ENCODE results near the gene ACTR6.
A peak's percentile ranks its signal among the peaks of the same experiment; 100 is the strongest.

The ACTR6 gene

GRCh38 chr12:100200463-100201181, at the start of gene ACTR6:
TSS of gene ACTR6 (plus strand) at chr12:100200815. CDS start at chr12:100200852, 37 bp downstream.
- peak within 1 kb of the TSS; percentile 89 for H3K4me3 ChIP-seq (ENCODE audit: insufficient read length, low read depth)
- peaks cover 18% of the 10 kb centered on the region for H3K27me3 ChIP-seq (ENCODE audit: insufficient read depth, insufficient read length)
- no peaks in the 10 kb centered on the region for H3K9me3 ChIP-seq (ENCODE audit: insufficient read depth, low read length)
- no peaks in the 10 kb centered on the region for H3K4me1 ChIP-seq (ENCODE audit: insufficient read depth, insufficient read length)
- TF ChIP-seq ZNF274 (IDR thresholded peaks at IDR 0.05; ENCODE audit: low read depth, low read length) (no peak), YY1 (IDR thresholded peaks at IDR 0.05; ENCODE audit: insufficient read depth, insufficient read length) (no peak), SUZ12 (IDR thresholded peaks at IDR 0.05; ENCODE audit: extremely low read depth, insufficient read depth, insufficient read length) (no peak)
- peaks cover 3% of the 10 kb centered on the region for H3K36me3 ChIP-seq (ENCODE audit: insufficient read depth, insufficient read length, low read length)
- peak within 1 kb of the TSS; percentile 87 for H3K9ac ChIP-seq (ENCODE audit: insufficient read length, low read depth)
- DNase-seq (ENCODE audit: low read depth, low spot score) = peak; percentile 94

GRCh38 chr12:100151769-100152168, 48.8 kb upstream of the ACTR6 start:
- H3K9me3 ChIP-seq (ENCODE audit: insufficient read depth, low read length) = no peaks in the 10 kb centered on the region
- TF ChIP-seq ZNF274 (IDR thresholded peaks at IDR 0.05; ENCODE audit: low read depth, low read length) (no peak), SUZ12 (IDR thresholded peaks at IDR 0.05; ENCODE audit: extremely low read depth, insufficient read depth, insufficient read length) (no peak), YY1 (IDR thresholded peaks at IDR 0.05; ENCODE audit: insufficient read depth, insufficient read length) (no peak)
- no peak for DNase-seq (ENCODE audit: low read depth, low spot score)
- H3K4me3 ChIP-seq (ENCODE audit: insufficient read length, low read depth) = no peak overlapping the region
- H3K27me3 ChIP-seq (ENCODE audit: insufficient read depth, insufficient read length) = no peaks in the 10 kb centered on the region
- no peak overlapping the region for H3K9ac ChIP-seq (ENCODE audit: insufficient read length, low read depth)
- H3K4me1 ChIP-seq (ENCODE audit: insufficient read depth, insufficient read length) = peaks cover 18% of the 10 kb centered on the region
- H3K36me3 ChIP-seq (ENCODE audit: insufficient read depth, insufficient read length, low read length) = no peaks in the 10 kb centered on the region

DNA sequence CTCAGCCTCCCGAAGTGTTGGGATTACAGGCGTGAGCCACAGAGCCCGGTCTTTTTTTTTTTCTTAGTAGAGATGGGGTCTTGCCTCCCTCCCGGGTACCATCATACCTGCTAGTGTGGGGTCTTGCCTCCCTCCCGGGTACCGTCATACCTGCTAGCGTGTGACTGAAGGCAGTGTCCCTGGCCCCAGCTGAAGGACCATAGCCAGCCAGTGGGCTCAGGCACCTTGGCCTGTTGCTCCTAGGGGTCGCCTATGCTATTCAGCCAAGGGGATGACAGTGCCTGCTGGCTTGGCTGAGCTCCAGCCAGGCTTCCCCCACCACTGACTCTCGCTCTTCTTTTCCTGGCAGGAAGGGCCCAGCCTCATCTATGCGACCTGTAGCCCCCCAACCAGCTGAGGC, 47.5 kb upstream of the ACTR6 start:
- no peak for DNase-seq (ENCODE audit: low read depth, low spot score)
- no peaks in the 10 kb centered on the region for H3K36me3 ChIP-seq (ENCODE audit: insufficient read depth, insufficient read length, low read length)
- TF ChIP-seq SUZ12 (IDR thresholded peaks at IDR 0.05; ENCODE audit: extremely low read depth, insufficient read depth, insufficient read length) (no peak), YY1 (IDR thresholded peaks at IDR 0.05; ENCODE audit: insufficient read depth, insufficient read length) (no peak), ZNF274 (IDR thresholded peaks at IDR 0.05; ENCODE audit: low read depth, low read length) (no peak)
- no peak overlapping the region for H3K9ac ChIP-seq (ENCODE audit: insufficient read length, low read depth)
- H3K27me3 ChIP-seq (ENCODE audit: insufficient read depth, insufficient read length) = no peaks in the 10 kb centered on the region
- no peak overlapping the region for H3K4me3 ChIP-seq (ENCODE audit: insufficient read length, low read depth)
- no peaks in the 10 kb centered on the region for H3K9me3 ChIP-seq (ENCODE audit: insufficient read depth, low read length)
- H3K4me1 ChIP-seq (ENCODE audit: insufficient read depth, insufficient read length) = peaks cover 19% of the 10 kb centered on the region

DNA sequence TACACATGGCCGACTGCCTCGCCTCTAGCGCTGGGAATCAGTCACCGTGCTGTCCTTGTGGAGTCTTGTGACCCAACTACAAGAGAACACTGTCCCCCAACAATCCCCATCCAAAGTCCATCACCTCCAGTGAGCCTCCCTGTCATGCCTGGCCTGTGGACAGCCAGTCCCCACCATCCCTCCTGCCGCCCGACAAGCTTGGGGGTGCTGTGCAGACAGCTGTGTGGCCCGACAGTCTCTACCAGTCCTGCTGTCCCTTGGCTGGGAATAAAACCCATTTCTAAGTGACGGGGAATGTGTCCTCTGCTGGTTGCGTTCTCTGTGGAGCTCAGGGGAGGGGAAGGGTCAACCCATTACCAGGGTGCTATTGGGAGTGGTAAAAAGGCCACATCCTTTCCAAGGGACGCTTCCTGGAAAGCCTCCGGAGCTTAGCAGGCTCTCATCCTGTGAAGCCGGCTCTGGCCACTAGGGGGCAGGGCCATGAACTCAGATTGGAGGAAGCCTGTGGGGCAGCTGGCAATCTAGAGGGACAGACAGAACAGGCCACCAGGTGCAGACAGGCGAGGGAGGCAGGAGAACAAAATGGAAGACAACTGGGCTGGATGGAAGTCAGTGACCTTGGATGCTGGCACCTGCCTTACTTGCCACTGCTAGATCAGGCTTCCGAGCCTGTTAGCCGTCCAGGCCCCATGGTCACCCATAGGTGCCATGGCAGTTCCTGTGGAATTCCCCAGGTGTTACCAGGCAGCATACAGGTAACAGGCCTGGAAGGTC, 46.0 kb upstream of the ACTR6 start:
- Histone ChIP-seq H3K4me1 (ENCODE audit: insufficient read depth, insufficient read length) (peaks cover 19% of the 10 kb centered on the region), H3K36me3 (ENCODE audit: insufficient read depth, insufficient read length, low read length) (no peaks in the 10 kb centered on the region), H3K27me3 (ENCODE audit: insufficient read depth, insufficient read length) (no peaks in the 10 kb centered on the region), H3K9ac (ENCODE audit: insufficient read length, low read depth) (no peak overlapping the region), H3K9me3 (ENCODE audit: insufficient read depth, low read length) (peaks cover 8% of the 10 kb centered on the region; the same call in 1 of the 2 replicates), H3K4me3 (ENCODE audit: insufficient read length, low read depth) (no peak overlapping the region)
- DNase-seq (ENCODE audit: low read depth, low spot score) = peak; percentile 74
- TF ChIP-seq SUZ12 (IDR thresholded peaks at IDR 0.05; ENCODE audit: extremely low read depth, insufficient read depth, insufficient read length) = no peak
- no peak for TF ChIP-seq YY1 (IDR thresholded peaks at IDR 0.05; ENCODE audit: insufficient read depth, insufficient read length)
- TF ChIP-seq ZNF274 (IDR thresholded peaks at IDR 0.05; ENCODE audit: low read depth, low read length) = no peak

DNA sequence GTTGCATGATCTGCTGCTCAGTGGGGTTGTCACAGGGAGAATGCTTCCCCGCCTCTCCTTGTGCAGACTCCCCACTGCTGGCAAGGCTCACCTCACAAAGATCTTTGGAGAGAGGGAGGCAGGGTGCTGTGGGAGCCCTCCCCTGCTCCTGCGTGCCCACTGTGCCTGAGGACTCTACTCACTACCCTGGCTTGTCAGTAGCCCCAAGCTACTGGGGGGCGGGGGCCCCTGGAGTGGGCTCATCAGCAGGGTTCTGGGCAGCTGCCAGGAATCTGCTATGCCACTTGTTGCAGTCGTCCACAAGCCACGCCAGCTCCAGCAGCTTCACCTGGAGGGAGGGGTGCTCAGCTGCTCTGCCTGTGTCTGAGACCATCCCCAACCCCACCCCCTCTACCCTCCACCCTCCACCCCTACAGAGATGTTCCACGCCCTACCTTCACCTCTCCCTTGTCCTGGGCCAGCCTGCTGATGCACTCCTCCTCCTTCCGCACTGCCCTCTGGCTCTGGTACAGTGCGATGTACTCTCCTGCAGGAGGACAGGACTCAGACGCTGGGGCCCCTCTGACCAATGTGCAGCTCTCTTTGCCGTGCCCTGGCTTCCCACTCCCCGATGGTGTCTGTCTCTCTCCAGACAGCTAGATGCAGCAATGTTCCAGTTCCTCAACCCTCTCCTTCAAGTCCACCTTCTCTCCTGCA, 43.7 kb upstream of the ACTR6 start:
- no peaks in the 10 kb centered on the region for H3K36me3 ChIP-seq (ENCODE audit: insufficient read depth, insufficient read length, low read length)
- TF ChIP-seq ZNF274 (IDR thresholded peaks at IDR 0.05; ENCODE audit: low read depth, low read length) (no peak), SUZ12 (IDR thresholded peaks at IDR 0.05; ENCODE audit: extremely low read depth, insufficient read depth, insufficient read length) (no peak), YY1 (IDR thresholded peaks at IDR 0.05; ENCODE audit: insufficient read depth, insufficient read length) (no peak)
- no peak for DNase-seq (ENCODE audit: low read depth, low spot score)
- H3K9me3 ChIP-seq (ENCODE audit: insufficient read depth, low read length) = peaks cover 8% of the 10 kb centered on the region; the same call in 1 of the 2 replicates
- peak overlapping the region; percentile 34 for H3K9ac ChIP-seq (ENCODE audit: insufficient read length, low read depth)
- peaks cover 17% of the 10 kb centered on the region for H3K4me1 ChIP-seq (ENCODE audit: insufficient read depth, insufficient read length)
- no peak overlapping the region for H3K4me3 ChIP-seq (ENCODE audit: insufficient read length, low read depth)
- H3K27me3 ChIP-seq (ENCODE audit: insufficient read depth, insufficient read length) = no peaks in the 10 kb centered on the region

- Histone ChIP-seq H3K9me3 (ENCODE audit: insufficient read depth, low read length) (peaks cover 8% of the 10 kb centered on the region; the same call in 1 of the 2 replicates), H3K9ac (ENCODE audit: insufficient read length, low read depth) (peak overlapping the region; percentile 34)
- TF ChIP-seq ZNF274 (IDR thresholded peaks at IDR 0.05; ENCODE audit: low read depth, low read length) (no peak), YY1 (IDR thresholded peaks at IDR 0.05; ENCODE audit: insufficient read depth, insufficient read length) (no peak), SUZ12 (IDR thresholded peaks at IDR 0.05; ENCODE audit: extremely low read depth, insufficient read depth, insufficient read length) (no peak)
Measured at GRCh38 chr12:100157427-100157821, 43.2 kb upstream of the ACTR6 start.

More at GRCh38 chr12:100157427-100157821, 43.2 kb upstream of the ACTR6 start:
- Histone ChIP-seq H3K4me1 (ENCODE audit: insufficient read depth, insufficient read length) (peaks cover 17% of the 10 kb centered on the region), H3K36me3 (ENCODE audit: insufficient read depth, insufficient read length, low read length) (no peaks in the 10 kb centered on the region), H3K27me3 (ENCODE audit: insufficient read depth, insufficient read length) (no peaks in the 10 kb centered on the region), H3K4me3 (ENCODE audit: insufficient read length, low read depth) (no peak overlapping the region)
- no peak for DNase-seq (ENCODE audit: low read depth, low spot score)

Measured in NT2/D1 (cell line).